Amniotic stem cell (primary cell): Measurements from ENCODE around the gene BTN1A1.
A peak's percentile ranks its signal among the peaks of the same experiment; 100 is the strongest.
"Not testable (repeated sequence)": the region's sequence is repeated elsewhere in the genome, so short reads cannot be mapped to it uniquely, and the experiment has no call there.

ENCODE experiments used
- DNase-seq: peaks from one replicate; lab custom pipeline; 2025; lab: John Stamatoyannopoulos, UW

Gene BTN1A1

GRCh38 chr6:26537846-26538571, 37.9 kb downstream of the BTN1A1 start, which contains the start of gene HMGN4:
Gene HMGN4 (plus strand): TSS chr6:26538366. CDS start chr6:26545207, 6,841 bp downstream.
- peak; percentile 78 for DNase-seq

- DNase-seq = no peak
Measured at GRCh38 chr6:26538572-26538902, 38.4 kb downstream of the BTN1A1 start.

- DNase-seq = no peak
Measured at GRCh38 chr6:26539071-26539615, 39.0 kb downstream of the BTN1A1 start.

DNA sequence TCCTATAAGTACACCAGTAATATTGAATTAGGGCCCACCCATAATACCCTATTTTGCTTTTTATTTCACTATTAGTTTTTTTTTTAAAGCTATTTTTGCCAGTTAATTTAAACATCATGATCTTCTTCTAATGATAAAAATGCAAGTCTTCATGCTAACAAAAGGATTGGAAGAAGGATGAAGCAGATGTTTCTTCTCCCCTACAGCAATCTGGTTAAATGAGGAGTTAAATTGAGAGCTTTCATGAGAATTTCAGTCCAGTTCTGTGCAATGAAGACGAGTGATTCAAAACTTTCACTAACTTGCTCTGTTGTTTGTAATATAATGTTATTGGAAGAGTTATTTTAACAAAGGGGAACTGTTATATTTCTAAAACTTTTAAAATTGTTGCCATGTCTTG, 41.5 kb downstream of the BTN1A1 start:
- no peak for DNase-seq

DNA sequence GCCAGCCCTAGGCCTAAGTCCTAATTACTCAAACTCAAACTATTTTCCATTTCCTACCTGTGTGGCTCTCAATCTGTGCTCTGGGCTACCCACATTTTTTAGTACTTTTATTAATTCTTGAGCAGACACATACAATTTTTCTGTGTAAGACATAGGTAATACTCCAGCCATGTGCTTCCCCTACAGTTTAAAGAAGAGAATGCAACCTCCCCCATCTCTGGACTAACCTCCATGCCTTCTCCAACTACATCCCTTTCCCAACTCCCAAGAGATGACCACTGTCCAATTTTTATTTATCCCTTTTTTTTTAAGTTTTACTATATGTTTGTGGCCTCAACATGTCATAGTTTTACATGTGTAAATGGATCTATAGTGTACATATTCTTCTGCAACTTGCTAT, 43.9 kb downstream of the BTN1A1 start:
- DNase-seq = no peak

GRCh38 chr6:26544473-26544872, 44.4 kb downstream of the BTN1A1 start:
- DNase-seq = no peak

DNA sequence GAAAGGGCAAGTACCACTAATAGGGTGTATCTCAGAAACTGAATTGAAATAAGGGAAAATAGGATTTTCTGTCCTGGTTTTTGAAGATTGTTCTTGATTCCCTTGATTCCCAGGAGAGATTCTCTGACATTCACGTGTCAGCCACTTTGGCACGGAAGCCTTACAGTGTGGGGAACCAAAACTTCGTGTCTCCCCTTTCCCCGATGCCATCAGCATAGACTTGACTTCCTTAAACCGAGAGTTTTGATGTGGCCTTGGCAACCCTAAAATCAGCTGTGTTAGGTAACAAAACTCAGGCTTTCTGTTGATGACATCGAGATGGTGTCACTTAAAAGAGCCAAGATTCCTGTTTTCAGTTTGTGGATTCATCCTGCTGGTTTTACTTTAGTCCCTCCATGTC, 45.5 kb downstream of the BTN1A1 start:
- no peak for DNase-seq

DNA sequence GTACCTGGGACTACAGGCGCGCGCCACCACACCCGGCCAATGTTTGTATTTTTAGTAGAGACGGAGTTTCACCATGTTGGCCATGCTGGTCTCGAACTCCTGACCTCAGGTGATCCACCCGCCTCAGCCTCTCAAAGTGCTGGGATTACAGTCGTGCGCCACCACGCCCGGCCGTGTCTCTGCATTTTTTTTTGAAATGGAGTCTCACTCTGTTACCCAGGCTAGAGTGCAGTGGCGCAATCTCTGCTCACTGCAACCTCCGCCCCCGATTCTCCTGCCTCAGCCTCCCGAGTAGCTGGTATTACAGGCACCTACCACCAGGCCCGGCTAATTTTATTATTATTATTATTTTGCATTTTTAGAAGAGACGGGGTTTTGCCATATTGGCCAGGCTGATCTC, 47.3 kb downstream of the BTN1A1 start:
- not testable (repeated sequence) for DNase-seq

DNA sequence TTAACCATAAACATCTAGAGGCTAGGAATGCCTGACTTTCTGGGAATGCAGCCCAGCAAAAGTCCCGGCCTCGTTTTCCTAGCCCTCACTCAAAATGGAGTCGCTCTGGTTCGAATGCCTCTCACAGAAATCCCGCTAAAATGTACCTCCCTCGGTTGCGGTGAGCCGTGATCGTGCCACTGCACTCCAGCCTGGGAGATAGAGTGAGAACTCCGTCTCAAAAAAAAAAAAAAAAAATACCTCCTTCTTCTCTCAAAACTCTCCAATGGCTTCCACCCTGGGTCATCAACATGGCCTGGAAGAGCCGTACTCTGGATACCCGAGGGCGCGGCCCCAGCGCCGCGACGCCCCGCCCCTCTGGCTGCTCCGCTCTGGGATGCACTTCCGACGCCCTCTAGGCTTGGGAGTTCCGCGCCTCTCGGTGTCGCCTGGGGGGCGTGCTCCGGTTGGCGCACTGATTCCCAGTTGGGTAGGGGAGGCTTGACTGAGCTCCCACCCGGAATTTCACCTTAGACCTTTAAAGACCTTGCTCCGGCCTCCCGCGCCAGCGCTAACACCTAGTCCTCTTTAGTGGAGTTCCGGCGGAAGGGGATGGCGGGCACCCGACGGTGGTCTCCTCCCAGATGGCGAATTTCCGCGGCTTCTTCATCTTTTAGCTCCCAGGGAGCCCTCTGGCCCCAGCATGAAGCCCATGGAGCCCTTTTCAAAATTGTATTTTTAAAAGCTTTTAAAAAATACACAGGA, 50.3 kb downstream of the BTN1A1 start:
- DNase-seq = no peak

GRCh38 chr6:26552205-26552604, 52.1 kb downstream of the BTN1A1 start:
- DNase-seq = no peak

GRCh38 chr6:26552640-26553188, 52.6 kb downstream of the BTN1A1 start:
- no peak for DNase-seq

DNA sequence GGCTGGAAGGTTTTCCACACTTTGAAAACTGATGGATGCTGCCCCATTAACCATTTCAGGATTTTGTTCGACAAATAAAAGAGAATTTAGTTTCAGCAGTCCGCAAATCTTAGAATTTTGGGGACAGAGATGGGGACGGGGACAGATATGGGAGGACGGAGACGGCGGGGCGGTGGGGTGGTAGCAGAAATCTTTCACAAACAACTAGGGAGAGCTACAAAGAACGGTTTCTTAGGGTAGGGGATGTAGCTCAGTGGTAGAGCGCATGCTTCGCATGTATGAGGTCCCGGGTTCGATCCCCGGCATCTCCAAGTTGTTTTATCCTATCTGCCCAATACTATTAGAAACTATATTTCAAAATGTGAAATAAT, 53.1 kb downstream of the BTN1A1 start:
- peak; percentile 41 for DNase-seq

DNA sequence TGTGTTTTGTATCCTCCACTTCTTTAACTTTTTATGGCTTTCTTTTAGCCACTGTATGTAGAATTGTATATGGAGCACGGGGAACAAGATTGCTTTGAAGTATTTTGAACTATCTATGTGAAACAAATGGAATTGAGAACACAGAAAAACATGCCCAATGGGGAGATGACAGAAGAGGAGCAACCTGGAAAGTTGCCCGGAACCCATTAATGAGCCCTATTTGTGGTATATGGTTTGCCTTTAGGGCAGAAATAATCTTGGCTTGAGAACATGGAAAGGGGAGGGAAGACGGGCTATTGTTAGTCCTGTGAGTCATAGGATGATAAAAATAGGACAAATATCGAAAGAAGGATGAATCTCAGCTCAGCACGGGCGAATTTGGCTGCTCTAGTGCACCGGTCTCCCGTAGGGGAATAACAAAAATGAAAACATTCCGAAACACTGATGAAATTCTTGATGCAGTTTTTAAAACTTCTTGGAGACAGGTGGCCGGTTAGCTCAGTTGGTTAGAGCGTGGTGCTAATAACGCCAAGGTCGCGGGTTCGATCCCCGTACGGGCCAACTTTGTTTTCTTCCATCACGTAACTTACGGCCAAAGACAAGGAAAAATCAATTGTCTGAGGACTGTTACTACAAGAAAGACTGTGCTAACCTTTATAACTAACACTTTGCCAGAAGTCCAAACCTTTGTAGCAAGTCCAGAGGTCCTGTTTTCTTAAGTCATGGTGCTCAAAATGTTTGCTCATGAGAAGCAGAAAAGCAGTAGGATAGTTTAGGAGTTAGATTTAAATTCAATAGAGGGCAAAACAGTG, 53.7 kb downstream of the BTN1A1 start:
- DNase-seq = peak; percentile 81

DNA sequence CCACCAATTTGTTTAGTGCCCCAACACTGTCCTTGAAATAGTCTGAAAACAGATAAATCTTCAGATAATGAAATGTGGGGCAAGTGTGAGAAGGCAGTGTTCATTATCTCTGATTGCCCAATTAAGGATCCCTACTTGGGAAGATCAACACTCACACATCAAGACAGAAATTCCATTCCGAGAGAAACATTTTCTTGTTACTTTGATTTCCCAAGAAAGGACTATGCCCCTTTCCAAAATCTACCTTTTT, 54.3 kb downstream of the BTN1A1 start:
- DNase-seq = no peak

GRCh38 chr6:26554697-26555504, 54.8 kb downstream of the BTN1A1 start:
- no peak for DNase-seq

GRCh38 chr6:26555505-26556262, 55.6 kb downstream of the BTN1A1 start:
- no peak for DNase-seq

DNA sequence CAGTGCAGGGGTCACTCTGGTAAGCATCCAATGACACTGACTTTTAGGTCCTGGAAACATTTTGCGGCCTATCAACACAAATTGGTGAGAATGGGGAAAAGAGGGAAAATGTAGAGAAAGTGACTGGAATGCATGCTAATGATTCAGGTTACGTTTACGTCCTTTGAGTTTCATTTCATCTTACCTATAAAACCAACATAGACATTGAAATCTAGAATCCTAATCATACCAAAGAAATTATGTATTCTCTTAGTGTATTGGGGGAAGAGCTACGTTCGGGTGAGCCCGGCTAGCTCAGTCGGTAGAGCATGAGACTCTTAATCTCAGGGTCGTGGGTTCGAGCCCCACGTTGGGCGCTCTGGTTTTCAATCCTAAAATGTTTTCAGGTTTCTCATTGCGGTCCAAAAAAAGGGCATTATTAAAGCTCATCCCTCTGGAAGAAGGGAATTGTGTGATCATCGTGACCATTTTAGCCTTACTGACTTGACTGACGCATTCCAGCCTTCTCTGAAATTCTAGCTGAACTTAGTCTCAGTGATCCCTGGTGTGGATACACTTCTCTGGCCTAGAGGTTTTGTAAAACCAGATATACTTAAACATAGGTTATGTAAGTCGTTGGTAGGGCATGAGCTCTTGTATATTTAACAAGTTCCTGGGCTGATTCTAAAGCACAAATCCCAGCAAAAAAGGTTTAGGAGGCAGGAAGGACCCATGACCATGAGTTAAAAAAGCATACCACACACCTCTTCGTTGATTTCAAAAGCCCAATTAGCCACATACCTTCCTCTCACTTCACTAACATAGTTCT, 56.4 kb downstream of the BTN1A1 start:
- peak; percentile 84 for DNase-seq
